D721Med (cell line): ENCODE results near the gene PPIA.

Source experiments
- DNase-seq: peaks from one replicate; pipeline ENCODE4 v3.0.0; 2011; ENCODE audit warnings: low spot score; ENCODE audit not compliant: insufficient read length
- FAIRE-seq: peaks from 2 replicates; lab custom pipeline; 2011; peaks lifted over from hg19 to GRCh38; lab: Jason Lieb, UNC
- TF ChIP-seq, protein P1 (sequence below): IDR thresholded peaks from 2 replicates; pipeline ENCODE4 v1.5.1; 2012; ENCODE audit warnings: mild to moderate bottlenecking, control low read depth; ENCODE audit not compliant: insufficient read depth; ENCODE audit errors: missing control alignments

The PPIA gene

GRCh38 chr7:44759246-44759645, 37.2 kb upstream of the PPIA start:
- FAIRE-seq (no peak), DNase-seq (no peak)
- TF ChIP-seq, protein P1, sequence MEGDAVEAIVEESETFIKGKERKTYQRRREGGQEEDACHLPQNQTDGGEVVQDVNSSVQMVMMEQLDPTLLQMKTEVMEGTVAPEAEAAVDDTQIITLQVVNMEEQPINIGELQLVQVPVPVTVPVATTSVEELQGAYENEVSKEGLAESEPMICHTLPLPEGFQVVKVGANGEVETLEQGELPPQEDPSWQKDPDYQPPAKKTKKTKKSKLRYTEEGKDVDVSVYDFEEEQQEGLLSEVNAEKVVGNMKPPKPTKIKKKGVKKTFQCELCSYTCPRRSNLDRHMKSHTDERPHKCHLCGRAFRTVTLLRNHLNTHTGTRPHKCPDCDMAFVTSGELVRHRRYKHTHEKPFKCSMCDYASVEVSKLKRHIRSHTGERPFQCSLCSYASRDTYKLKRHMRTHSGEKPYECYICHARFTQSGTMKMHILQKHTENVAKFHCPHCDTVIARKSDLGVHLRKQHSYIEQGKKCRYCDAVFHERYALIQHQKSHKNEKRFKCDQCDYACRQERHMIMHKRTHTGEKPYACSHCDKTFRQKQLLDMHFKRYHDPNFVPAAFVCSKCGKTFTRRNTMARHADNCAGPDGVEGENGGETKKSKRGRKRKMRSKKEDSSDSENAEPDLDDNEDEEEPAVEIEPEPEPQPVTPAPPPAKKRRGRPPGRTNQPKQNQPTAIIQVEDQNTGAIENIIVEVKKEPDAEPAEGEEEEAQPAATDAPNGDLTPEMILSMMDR, result no peak

DNA sequence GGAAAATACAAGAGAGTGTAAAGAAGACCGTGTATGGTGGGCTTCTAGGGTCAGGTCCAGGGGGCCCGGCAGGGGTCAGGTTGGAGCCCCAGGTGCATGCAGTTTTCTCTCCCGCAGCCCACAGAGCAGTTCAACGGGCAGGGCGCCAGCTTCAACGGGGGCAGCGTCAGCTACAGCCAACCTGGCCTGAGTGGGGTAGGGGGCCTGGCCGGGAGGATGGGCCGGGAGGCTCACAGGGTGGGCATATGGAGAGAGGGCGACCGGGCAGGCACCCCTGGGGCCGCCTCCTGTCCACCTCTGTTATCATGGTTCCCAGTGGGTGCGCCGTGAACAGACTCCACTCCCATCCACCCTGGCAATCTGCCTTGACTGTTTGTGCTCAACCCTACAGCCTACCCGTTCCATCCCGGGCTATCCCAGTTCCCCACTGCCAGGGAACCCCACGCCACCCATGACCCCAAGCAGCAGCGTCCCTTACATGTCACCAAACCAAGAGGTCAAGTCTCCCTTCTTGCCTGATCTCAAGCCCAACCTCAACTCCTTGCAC, 36.4 kb upstream of the PPIA start:
- TF ChIP-seq, protein P1, result no peak
- DNase-seq (no peak), FAIRE-seq (no peak)

DNA sequence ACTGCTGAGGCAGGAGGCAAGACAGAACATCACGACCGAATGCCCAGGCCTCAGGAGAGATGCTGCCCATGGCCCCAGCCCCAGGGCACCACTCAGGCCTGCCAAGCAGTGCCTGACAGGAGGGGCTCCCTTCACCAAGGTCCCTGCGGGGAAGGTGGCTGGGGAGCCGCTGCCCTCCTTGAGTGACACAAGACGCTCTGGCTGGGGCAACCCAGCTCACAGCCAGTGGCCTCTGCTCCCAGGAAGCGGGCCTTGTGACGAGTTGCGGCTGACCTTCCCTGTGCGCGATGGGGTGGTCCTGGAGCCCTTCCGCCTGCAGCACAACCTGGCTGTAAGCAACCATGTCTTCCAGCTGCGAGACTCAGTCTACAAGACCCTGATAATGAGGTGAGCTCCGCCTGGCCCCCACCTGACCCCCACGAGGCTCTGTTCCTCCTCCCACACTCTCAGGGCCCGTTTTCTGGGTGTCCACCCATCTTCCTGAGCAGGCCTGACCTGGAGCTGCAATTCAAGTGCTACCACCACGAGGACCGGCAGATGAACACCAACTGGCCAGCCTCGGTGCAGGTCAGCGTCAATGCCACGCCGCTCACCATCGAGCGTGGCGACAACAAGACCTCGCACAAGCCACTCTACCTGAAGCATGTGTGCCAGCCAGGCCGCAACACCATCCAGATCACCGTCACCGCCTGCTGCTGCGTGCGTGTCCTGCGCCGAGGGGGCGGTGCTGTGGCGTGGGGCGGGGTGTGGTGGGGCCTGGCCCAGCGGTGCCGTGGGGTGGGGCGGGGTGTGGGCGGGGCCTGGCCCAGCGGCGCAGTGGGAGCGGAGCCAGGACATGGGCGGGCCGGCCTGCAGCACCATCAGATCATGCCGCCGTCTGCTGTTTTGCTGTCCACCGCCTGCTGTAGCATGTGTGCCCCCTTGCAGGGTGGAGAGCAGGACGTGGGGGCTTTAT, 35.0 kb upstream of the PPIA start:
- no peak for FAIRE-seq
- TF ChIP-seq, protein P1, result no peak
- DNase-seq, result no peak

- FAIRE-seq, result no peak
- DNase-seq, result no peak
- TF ChIP-seq, protein P1, result no peak
These were observed 34.2 kb upstream of the PPIA start for GRCh38 chr7:44762300-44762699.

GRCh38 chr7:44762726-44763522, 33.6 kb upstream of the PPIA start:
- no peak for DNase-seq
- no peak for FAIRE-seq
- TF ChIP-seq, protein P1, result no peak

- no peak for DNase-seq
- TF ChIP-seq, protein P1, result no peak
- FAIRE-seq, result no peak
These were observed 32.4 kb upstream of the PPIA start for GRCh38 chr7:44764081-44764480.
